ACC112 (cell line): ENCODE results near the gene ZNF718.
"Not testable (repeated sequence)": the region's sequence is repeated elsewhere in the genome, so short reads cannot be mapped to it uniquely, and the experiment has no call there.

Source experiments
- H2AFZ ChIP-seq: fragments of 200-600 bp; sonication (generic); one replicate; pipeline ENCODE4 v1.6.0; 2017; ENCODE audit warnings: antibody characterized with exemption, low read length; ENCODE audit not compliant: unreplicated experiment
- H3K27ac ChIP-seq: fragments of 200-600 bp; sonication (generic); 2 replicates; pipeline ENCODE4 v1.5.1; 2014; ENCODE audit warnings: low read depth, mild to moderate bottlenecking, antibody characterized with exemption, low read length, moderate library complexity
- H3K27me3 ChIP-seq: fragments of 200-600 bp; sonication (generic); 2 replicates; pipeline ENCODE4 v1.6.1; 2014; ENCODE audit warnings: mild to moderate bottlenecking, antibody characterized with exemption, low read length, moderate library complexity, mixed read lengths; ENCODE audit not compliant: insufficient read depth
- H3K36me3 ChIP-seq: fragments of 200-600 bp; sonication (generic); 2 replicates; pipeline ENCODE4 v1.6.1; 2016; ENCODE audit warnings: mild to moderate bottlenecking, antibody characterized with exemption, low read length, moderate library complexity, mixed read lengths; ENCODE audit not compliant: insufficient read depth
- H3K4me1 ChIP-seq: fragments of 200-600 bp; sonication (generic); one replicate; pipeline ENCODE4 v1.6.1; 2016; ENCODE audit warnings: low read length, mixed read lengths; ENCODE audit not compliant: insufficient read depth, unreplicated experiment, control insufficient read depth
- H3K4me3 ChIP-seq: fragments of 200-600 bp; sonication (generic); 2 replicates; pipeline ENCODE4 v1.5.1; 2014; ENCODE audit warnings: mild to moderate bottlenecking, low read depth, low read length
- H3K79me2 ChIP-seq: fragments of 200-600 bp; sonication (generic); one replicate; pipeline ENCODE4 v1.6.0; 2016; ENCODE audit warnings: low read length; ENCODE audit not compliant: control insufficient read depth, unreplicated experiment, insufficient read depth

ZNF718 gene

GRCh38 chr4:116499-116898 is 7.8 kb upstream of the ZNF718 start:
- H3K27me3 ChIP-seq: peaks cover 10% of the 10 kb centered on the region; the same call in 1 of the 2 replicates
- no peak overlapping the region for H3K4me3 ChIP-seq
- no peaks in the 10 kb centered on the region for H3K79me2 ChIP-seq
- no peak overlapping the region for H3K27ac ChIP-seq
- no peak overlapping the region for H2AFZ ChIP-seq
- H3K4me1 ChIP-seq: peaks cover 6% of the 10 kb centered on the region
- no peaks in the 10 kb centered on the region for H3K36me3 ChIP-seq

DNA sequence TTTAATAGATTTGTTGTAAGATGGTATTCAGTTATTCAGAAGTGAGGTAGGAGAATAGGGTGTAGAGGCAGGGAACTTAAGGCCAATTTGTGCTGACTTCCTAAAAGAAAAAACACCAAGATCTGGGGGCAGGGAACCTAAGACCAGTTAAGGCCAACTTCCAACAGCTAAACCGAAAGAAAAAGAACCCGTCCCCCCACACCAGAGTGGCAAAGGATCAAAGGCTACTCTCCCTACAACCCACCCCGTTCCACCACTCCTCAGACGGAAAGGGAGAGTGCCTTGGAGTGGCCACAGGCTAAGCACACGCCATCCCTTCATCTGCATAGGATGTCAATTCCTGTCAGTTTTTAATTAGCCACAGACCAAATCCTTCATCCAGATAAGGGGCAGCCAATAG is 3.7 kb upstream of the ZNF718 start:
- H3K27ac ChIP-seq: no peak overlapping the region
- H3K4me1 ChIP-seq: no peaks in the 10 kb centered on the region
- H2AFZ ChIP-seq: no peak overlapping the region
- peaks cover 4% of the 10 kb centered on the region; the same call in 1 of the 2 replicates for H3K27me3 ChIP-seq
- no peaks in the 10 kb centered on the region; the same call in 1 of the 2 replicates for H3K36me3 ChIP-seq
- H3K79me2 ChIP-seq: peaks cover 11% of the 10 kb centered on the region
- no peak overlapping the region for H3K4me3 ChIP-seq

DNA sequence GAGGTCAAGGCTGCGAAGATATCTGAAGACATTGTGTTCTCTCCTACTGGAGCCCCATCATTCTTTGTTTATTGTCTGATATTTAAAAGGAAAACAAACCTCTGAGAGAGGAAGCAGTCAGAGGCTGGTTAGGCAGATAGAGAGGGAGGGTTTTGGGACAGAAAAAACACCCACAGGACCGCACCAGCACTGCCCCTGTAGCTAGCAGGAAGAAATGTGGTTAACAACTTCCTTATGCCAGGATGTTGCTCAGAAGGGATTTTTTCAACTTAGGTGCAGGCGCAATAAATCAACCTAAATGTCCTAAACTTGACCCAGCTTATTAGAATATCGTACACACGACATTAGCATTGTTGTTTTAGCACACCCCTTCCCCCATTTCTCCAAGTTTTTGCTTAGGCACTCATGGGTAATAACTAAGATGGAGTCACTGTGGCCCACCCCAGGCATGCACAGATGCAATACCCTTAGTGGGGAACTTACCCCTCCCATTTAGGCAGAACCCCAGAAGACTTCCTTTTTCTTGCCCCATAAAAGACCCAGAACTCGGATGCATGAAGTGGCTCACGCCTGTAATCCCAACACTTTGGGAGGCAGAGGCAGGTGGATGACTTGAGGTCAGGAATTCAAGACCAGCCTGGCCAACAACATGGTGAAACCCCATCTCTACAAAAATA is 2.8 kb upstream of the ZNF718 start:
- Histone ChIP-seq H3K79me2 (peaks cover 20% of the 10 kb centered on the region), H2AFZ (no peak overlapping the region), H3K36me3 (peaks cover 8% of the 10 kb centered on the region), H3K27me3 (peaks cover 4% of the 10 kb centered on the region; the same call in 1 of the 2 replicates), H3K4me3 (no peak overlapping the region), H3K4me1 (peaks cover 6% of the 10 kb centered on the region), H3K27ac (no peak overlapping the region)

- not testable (repeated sequence) for H3K4me1 ChIP-seq, H3K27me3 ChIP-seq, H2AFZ ChIP-seq, H3K27ac ChIP-seq
- Histone ChIP-seq H3K79me2 (peaks cover 40% of the 10 kb centered on the region), H3K4me3 (peak overlapping the region; percentile 87; the same call in 1 of the 2 replicates), H3K36me3 (peaks cover 32% of the 10 kb centered on the region)
Measured at GRCh38 chr4:123922-124274, 403 bp upstream of the ZNF718 start.

DNA sequence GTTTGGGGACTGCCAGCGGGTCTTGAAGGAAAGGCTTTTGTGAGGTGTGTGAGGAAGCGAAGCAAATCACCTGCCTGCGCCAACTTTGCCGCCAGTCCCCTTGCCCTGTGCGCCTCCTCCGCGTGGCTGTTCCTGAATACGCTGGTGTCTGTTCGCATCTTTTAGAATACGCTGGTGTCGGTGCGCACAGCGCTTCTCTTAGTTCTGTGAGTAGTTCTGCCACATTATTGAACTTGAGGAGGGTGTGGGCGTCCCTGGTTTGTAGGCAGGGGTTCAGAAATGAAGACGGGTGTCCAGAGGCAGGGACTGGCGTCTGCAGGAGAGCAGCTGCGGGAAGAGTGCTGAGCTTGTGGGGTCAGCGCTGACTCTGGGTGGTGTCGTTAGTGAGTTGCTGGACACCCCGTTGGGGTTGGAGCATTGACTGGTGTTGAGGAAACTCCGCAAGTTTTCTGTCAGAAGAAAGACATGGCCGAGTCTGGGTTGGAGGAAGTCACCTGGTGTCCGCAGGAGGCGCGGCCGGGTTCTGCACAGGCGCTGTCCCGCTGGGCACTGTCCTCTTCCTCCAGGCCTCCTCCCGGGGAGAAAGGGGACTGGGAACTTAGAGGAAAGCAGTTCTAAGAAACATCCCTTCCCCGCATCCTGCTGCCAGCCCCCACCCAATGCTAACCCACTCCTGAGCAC is 930 bp downstream of the ZNF718 start:
- Histone ChIP-seq H3K27me3 (no peaks in the 10 kb centered on the region), H2AFZ (peak overlapping the region; percentile 73), H3K79me2 (peaks cover 47% of the 10 kb centered on the region), H3K36me3 (peaks cover 44% of the 10 kb centered on the region), H3K4me1 (peaks cover 6% of the 10 kb centered on the region), H3K4me3 (peak overlapping the region; percentile 87), H3K27ac (peak overlapping the region; percentile 85)

- peaks cover 47% of the 10 kb centered on the region for H3K36me3 ChIP-seq
- no peaks in the 10 kb centered on the region for H3K27me3 ChIP-seq
- peaks cover 47% of the 10 kb centered on the region for H3K79me2 ChIP-seq
- H2AFZ ChIP-seq: no peak overlapping the region
- peak overlapping the region; percentile 87 for H3K4me3 ChIP-seq
- H3K27ac ChIP-seq: no peak overlapping the region
- H3K4me1 ChIP-seq: peaks cover 6% of the 10 kb centered on the region
Measured at GRCh38 chr4:125833-126232, 1.5 kb downstream of the ZNF718 start.

DNA sequence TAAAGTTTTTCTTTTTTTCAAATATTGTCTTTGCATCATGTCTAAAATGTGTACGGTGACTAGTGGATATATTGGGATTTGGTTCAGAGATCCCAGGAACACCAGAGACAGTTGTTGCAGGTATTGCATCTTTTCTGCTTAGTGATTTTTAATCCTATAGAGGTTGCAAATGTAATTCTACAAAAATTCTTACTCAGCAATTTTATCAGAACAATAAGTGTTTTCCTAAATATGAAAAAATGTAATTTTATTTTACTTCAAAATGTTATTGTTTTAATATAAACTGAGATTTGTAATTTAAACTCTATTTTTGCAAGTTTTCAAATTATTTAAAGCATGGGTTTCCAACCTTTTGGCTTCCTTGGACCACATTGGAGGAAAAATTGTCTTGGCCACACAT is 8.2 kb downstream of the ZNF718 start:
- Histone ChIP-seq H3K4me3 (no peak overlapping the region), H3K27ac (no peak overlapping the region), H3K79me2 (peaks cover 48% of the 10 kb centered on the region), H2AFZ (no peak overlapping the region), H3K4me1 (no peaks in the 10 kb centered on the region), H3K27me3 (no peaks in the 10 kb centered on the region), H3K36me3 (peaks cover 84% of the 10 kb centered on the region)

- peaks cover 98% of the 10 kb centered on the region for H3K36me3 ChIP-seq
- peaks cover 31% of the 10 kb centered on the region for H3K79me2 ChIP-seq
- H2AFZ ChIP-seq: no peak overlapping the region
Measured at GRCh38 chr4:138935-139334, 14.6 kb downstream of the ZNF718 start.

GRCh38 chr4:139691-140090 is 15.4 kb downstream of the ZNF718 start:
- Histone ChIP-seq H3K27me3 (no peaks in the 10 kb centered on the region), H3K4me1 (no peaks in the 10 kb centered on the region), H2AFZ (no peak overlapping the region), H3K4me3 (no peak overlapping the region), H3K36me3 (peaks cover 98% of the 10 kb centered on the region), H3K79me2 (peaks cover 30% of the 10 kb centered on the region), H3K27ac (no peak overlapping the region)

More at GRCh38 chr4:138935-139334, 14.6 kb downstream of the ZNF718 start:
- H3K27me3 ChIP-seq: no peaks in the 10 kb centered on the region
- H3K4me1 ChIP-seq: no peaks in the 10 kb centered on the region
- H3K4me3 ChIP-seq: no peak overlapping the region
- no peak overlapping the region for H3K27ac ChIP-seq

DNA sequence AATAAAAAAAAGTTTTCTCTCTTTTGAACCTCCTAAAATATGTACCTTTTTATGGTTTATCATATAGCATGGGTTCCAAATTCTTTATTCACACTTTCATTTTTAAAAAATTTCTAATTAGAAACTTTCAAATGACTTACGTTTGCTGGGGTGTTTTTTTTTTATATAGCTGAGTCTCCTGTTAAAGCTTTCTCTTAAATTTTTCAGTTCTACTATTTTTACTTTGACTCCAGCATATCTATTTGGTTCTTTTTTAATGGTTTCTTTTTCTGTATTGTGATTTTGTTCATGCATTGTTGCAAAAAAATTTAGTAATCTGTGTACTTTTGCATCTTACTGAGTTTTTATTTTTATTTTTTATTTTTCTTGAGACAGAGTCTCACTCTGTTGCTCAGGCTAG is 22.3 kb downstream of the ZNF718 start:
- H3K36me3 ChIP-seq: peaks cover 88% of the 10 kb centered on the region

GRCh38 chr4:147233-147632 is 22.9 kb downstream of the ZNF718 start:
- Histone ChIP-seq H3K4me1 (no peaks in the 10 kb centered on the region), H3K79me2 (peaks cover 11% of the 10 kb centered on the region), H2AFZ (no peak overlapping the region), H3K27me3 (no peaks in the 10 kb centered on the region), H3K4me3 (no peak overlapping the region), H3K27ac (no peak overlapping the region), H3K36me3 (peaks cover 82% of the 10 kb centered on the region)

More for the DNA sequence above, 22.3 kb downstream of the ZNF718 start:
- no peak overlapping the region for H2AFZ ChIP-seq
- no peaks in the 10 kb centered on the region for H3K27me3 ChIP-seq
- H3K79me2 ChIP-seq: peaks cover 11% of the 10 kb centered on the region
- H3K4me1 ChIP-seq: no peaks in the 10 kb centered on the region
- H3K4me3 ChIP-seq: no peak overlapping the region
- H3K27ac ChIP-seq: no peak overlapping the region
